OCI-LY1 (cell line): ENCODE results near the gene CDH13.

ENCODE experiments used
- EZH2 ChIP-seq: fragments of 200-600 bp; sonication (generic), shearing (Covaris generic); IDR thresholded peaks from 2 replicates; pipeline ENCODE4 v1.8.0; 2017; ENCODE audit warnings: borderline replicate concordance, mixed run types, mild to moderate bottlenecking, antibody characterized with exemption, low read length, moderate library complexity, mixed read lengths
- TF ChIP-seq, protein P1 (sequence below): fragments of 200-600 bp; sonication (generic), shearing (Covaris generic); IDR thresholded peaks from 2 replicates; pipeline ENCODE4 v1.5.1; 2017; ENCODE audit warnings: mild to moderate bottlenecking, antibody characterized with exemption, low read length, moderate library complexity, mixed read lengths

- TF ChIP-seq, protein P1, sequence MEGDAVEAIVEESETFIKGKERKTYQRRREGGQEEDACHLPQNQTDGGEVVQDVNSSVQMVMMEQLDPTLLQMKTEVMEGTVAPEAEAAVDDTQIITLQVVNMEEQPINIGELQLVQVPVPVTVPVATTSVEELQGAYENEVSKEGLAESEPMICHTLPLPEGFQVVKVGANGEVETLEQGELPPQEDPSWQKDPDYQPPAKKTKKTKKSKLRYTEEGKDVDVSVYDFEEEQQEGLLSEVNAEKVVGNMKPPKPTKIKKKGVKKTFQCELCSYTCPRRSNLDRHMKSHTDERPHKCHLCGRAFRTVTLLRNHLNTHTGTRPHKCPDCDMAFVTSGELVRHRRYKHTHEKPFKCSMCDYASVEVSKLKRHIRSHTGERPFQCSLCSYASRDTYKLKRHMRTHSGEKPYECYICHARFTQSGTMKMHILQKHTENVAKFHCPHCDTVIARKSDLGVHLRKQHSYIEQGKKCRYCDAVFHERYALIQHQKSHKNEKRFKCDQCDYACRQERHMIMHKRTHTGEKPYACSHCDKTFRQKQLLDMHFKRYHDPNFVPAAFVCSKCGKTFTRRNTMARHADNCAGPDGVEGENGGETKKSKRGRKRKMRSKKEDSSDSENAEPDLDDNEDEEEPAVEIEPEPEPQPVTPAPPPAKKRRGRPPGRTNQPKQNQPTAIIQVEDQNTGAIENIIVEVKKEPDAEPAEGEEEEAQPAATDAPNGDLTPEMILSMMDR, result no peak
- TF ChIP-seq EZH2, result no peak
Observed at GRCh38 chr16:83224642-83225041, 597.9 kb downstream of the CDH13 start.
